HepG2 (cell line): Measurements from ENCODE around the gene ATP6V0E1. TPM values are rescaled to one million over a fixed set of nuclear protein-coding genes. Genes with fewer than 3 reads are reported as not detected.

ENCODE experiments used
- ATF5 ChIP-seq: sonication (generic); formaldehyde crosslinking; IDR thresholded peaks from 2 replicates; pipeline ENCODE4 v1.4.0; 2020; ENCODE audit warnings: mild to moderate bottlenecking, low read depth, missing genetic modification reagents
- CTCF ChIP-seq: sonication (generic); formaldehyde crosslinking; IDR thresholded peaks from 2 replicates; pipeline ENCODE4 v1.5.0; 2020; ENCODE audit warnings: mild to moderate bottlenecking, missing genetic modification reagents, moderate library complexity
- ETV6 ChIP-seq: sonication (generic); formaldehyde crosslinking; conservative IDR thresholded peaks from 2 replicates; pipeline ENCODE4 v1.4.0; 2020; ENCODE audit warnings: missing genetic modification reagents
- GFI1 ChIP-seq: sonication (generic); formaldehyde crosslinking; IDR thresholded peaks from 2 replicates; pipeline ENCODE4 v1.5.0; 2020; ENCODE audit warnings: missing genetic modification reagents, mild to moderate bottlenecking, borderline replicate concordance
- GRHL1 ChIP-seq: sonication (generic); formaldehyde crosslinking; conservative IDR thresholded peaks from 2 replicates; pipeline ENCODE4 v1.8.0; 2022; ENCODE audit warnings: missing genetic modification reagents
- HDAC1 ChIP-seq: sonication (generic); formaldehyde crosslinking; IDR thresholded peaks from 2 replicates; pipeline ENCODE4 v1.5.1; 2020; ENCODE audit warnings: mild to moderate bottlenecking, missing genetic modification reagents
- HOXA5 ChIP-seq: sonication (generic); formaldehyde crosslinking; IDR thresholded peaks from 2 replicates; pipeline ENCODE4 v1.4.0; 2020; ENCODE audit warnings: missing genetic modification reagents
- IRF9 ChIP-seq: sonication (generic); formaldehyde crosslinking; IDR thresholded peaks from 2 replicates; pipeline ENCODE4 v1.8.0; 2022; ENCODE audit warnings: missing genetic modification reagents, mild to moderate bottlenecking, borderline replicate concordance
- ISX ChIP-seq: sonication (generic); formaldehyde crosslinking; conservative IDR thresholded peaks from 2 replicates; pipeline ENCODE4 v1.5.0; 2020; ENCODE audit warnings: missing genetic modification reagents
- KLF16 ChIP-seq, 2 experiments: sonication (generic) in 1 of 2; formaldehyde crosslinking in 1 of 2; IDR thresholded peaks; 2 replicates each; pipeline versions ENCODE4 v1.6.1 to v1.8.0; 2016 to 2023; ENCODE audit warnings: missing genetic modification reagents in 2 of 2, missing compliant biosample characterization in 1 of 2
- MAFF ChIP-seq: IDR thresholded peaks from 2 replicates; pipeline ENCODE4 v1.6.1; 2011; ENCODE audit warnings: low read depth, low read length, improper control_type of control experiment
- MXD3 ChIP-seq: IDR thresholded peaks from 2 replicates; pipeline ENCODE4 v1.6.1; 2016; ENCODE audit warnings: mild to moderate bottlenecking, missing biosample characterization, missing genetic modification reagents
- PCBP1 ChIP-seq: fragments of 200-400 bp; formaldehyde crosslinking; IDR thresholded peaks from 2 replicates; pipeline ENCODE4 v1.6.1; 2017; ENCODE audit warnings: mild to moderate bottlenecking, low read depth, low read length, borderline replicate concordance
- TBL1XR1 ChIP-seq: fragments of 150-350 bp; IDR thresholded peaks from 2 replicates; pipeline ENCODE4 v1.6.1; 2014; ENCODE audit warnings: borderline replicate concordance, low read length; ENCODE audit not compliant: partially characterized antibody
- ZNF34 ChIP-seq: sonication (generic); formaldehyde crosslinking; IDR thresholded peaks from 2 replicates; pipeline ENCODE4 v1.4.0; 2020; ENCODE audit warnings: mild to moderate bottlenecking, missing genetic modification reagents, borderline replicate concordance
- ZNF605 ChIP-seq: sonication (generic); formaldehyde crosslinking; IDR thresholded peaks from 2 replicates; pipeline ENCODE4 v1.8.0; 2022; ENCODE audit warnings: mild to moderate bottlenecking, missing genetic modification reagents
- ZNF614 ChIP-seq: IDR thresholded peaks from 2 replicates; pipeline ENCODE4 v1.6.1; 2018; ENCODE audit warnings: missing biosample characterization, missing genetic modification reagents, inconsistent platforms, borderline replicate concordance
- ZNF841 ChIP-seq: sonication (generic); formaldehyde crosslinking; IDR thresholded peaks from 2 replicates; pipeline ENCODE4 v1.8.1; 2023; ENCODE audit warnings: missing genetic modification reagents, borderline replicate concordance
- ZSCAN12 ChIP-seq: sonication (generic); formaldehyde crosslinking; IDR thresholded peaks from 2 replicates; pipeline ENCODE4 v1.9.0; 2021; ENCODE audit warnings: mild to moderate bottlenecking, missing genetic modification reagents
- ZSCAN9 ChIP-seq: IDR thresholded peaks from 2 replicates; pipeline ENCODE4 v1.6.1; 2016; ENCODE audit warnings: borderline replicate concordance
- polyA plus RNA-seq, 8 experiments: library from polyadenylated mRNA; depleted of rRNA in 3 of 8; stranded (reverse) in 7 of 8; unstranded in 1 of 8; fragments of >200 nt; fragmentation: Illumina TruSeq in 4 of 8; extraction: Trizol in 4 of 8; gene quantifications; 2 replicates each; pipeline versions ENCODE4 v1.2.1 to v1.2.3, GENCODE V29; 2011 to 2016; ENCODE audit warnings: low read depth in 4 of 8, missing spikeins in 1 of 8, mixed read lengths in 1 of 8; ENCODE audit not compliant: insufficient read depth in 1 of 8
- total RNA-seq, 5 experiments: library from RNA; depleted of rRNA; stranded (reverse); fragments of >200 nt; fragmentation: Illumina TruSeq; extraction: Trizol; gene quantifications; 2 replicates each; pipeline ENCODE4 v1.2.3, GENCODE V29; 2016; ENCODE audit warnings: low read depth in 1 of 5
- TF ChIP-seq, protein P1 (sequence below): sonication (generic); formaldehyde crosslinking; IDR thresholded peaks from 2 replicates; pipeline ENCODE4 v1.5.1; 2020; ENCODE audit warnings: missing genetic modification reagents, mild to moderate bottlenecking, borderline replicate concordance

ATP6V0E1 gene
- total and polyA plus RNA-seq, 2 of the 13 experiments (the other 11 are each of a cell fraction or from before 2014, with no cell fraction given): 143 to 215 TPM

GRCh38 chr5:173055983-173056782 lies 72.6 kb downstream of the ATP6V0E1 start, which contains the start of gene CREBRF (continued):
- TF ChIP-seq ZNF841 (CRISPR knock-in tag): no peak
- no peak for TF ChIP-seq GRHL1 (CRISPR knock-in tag)
- 0 out of 2 replicates have a peak, but pooled peaks have one; percentile 77 for TF ChIP-seq PCBP1
- TF ChIP-seq KLF16 (CRISPR knock-in tag; IDR thresholded peaks at IDR 0.05): peak in 1 of 2 experiments; percentile 86; a peak in 1 of 4 replicates
- peak; percentile 28; the same call in 1 of the 2 replicates for TF ChIP-seq ZNF34 (CRISPR knock-in tag)
- TF ChIP-seq TBL1XR1: no peak
- no peak for TF ChIP-seq ATF5 (CRISPR knock-in tag)
- peak; percentile 50; the same call in 1 of the 2 replicates for TF ChIP-seq ZNF605
- TF ChIP-seq ETV6 (CRISPR knock-in tag): peak; percentile 46; the same call in 1 of the 2 replicates
- 0 out of 2 replicates have a peak, but pooled peaks have one; percentile 24 for TF ChIP-seq ZSCAN9 (CRISPR knock-in tag)
- TF ChIP-seq IRF9 (CRISPR knock-in tag): no peak
- TF ChIP-seq ISX: no peak
- peak; percentile 89 for TF ChIP-seq HDAC1 (CRISPR knock-in tag)
- peak; percentile 71 for TF ChIP-seq MXD3
- TF ChIP-seq, protein P1, sequence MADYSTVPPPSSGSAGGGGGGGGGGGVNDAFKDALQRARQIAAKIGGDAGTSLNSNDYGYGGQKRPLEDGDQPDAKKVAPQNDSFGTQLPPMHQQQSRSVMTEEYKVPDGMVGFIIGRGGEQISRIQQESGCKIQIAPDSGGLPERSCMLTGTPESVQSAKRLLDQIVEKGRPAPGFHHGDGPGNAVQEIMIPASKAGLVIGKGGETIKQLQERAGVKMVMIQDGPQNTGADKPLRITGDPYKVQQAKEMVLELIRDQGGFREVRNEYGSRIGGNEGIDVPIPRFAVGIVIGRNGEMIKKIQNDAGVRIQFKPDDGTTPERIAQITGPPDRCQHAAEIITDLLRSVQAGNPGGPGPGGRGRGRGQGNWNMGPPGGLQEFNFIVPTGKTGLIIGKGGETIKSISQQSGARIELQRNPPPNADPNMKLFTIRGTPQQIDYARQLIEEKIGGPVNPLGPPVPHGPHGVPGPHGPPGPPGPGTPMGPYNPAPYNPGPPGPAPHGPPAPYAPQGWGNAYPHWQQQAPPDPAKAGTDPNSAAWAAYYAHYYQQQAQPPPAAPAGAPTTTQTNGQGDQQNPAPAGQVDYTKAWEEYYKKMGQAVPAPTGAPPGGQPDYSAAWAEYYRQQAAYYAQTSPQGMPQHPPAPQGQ (CRISPR knock-in tag): no peak
- no peak for TF ChIP-seq ZNF614 (CRISPR knock-in tag)
- TF ChIP-seq GFI1 (CRISPR knock-in tag): peak; percentile 50; the same call in 1 of the 2 replicates
- TF ChIP-seq MAFF: no peak
- TF ChIP-seq HOXA5 (CRISPR knock-in tag): no peak
- 0 out of 2 replicates have a peak, but pooled peaks have one; percentile 3 for TF ChIP-seq CTCF (CRISPR knock-in tag)
- TF ChIP-seq ZSCAN12: no peak
